ENCODE results near the gene IMMP2L.

Gene IMMP2L

GRCh38 chr7:111159426-111159825, 402.9 kb downstream of the IMMP2L start:
- peak; percentile 66 for DNase-seq (ENCODE audit: low read depth)

- DNase-seq (ENCODE audit: low read depth) = no peak
Observed at GRCh38 chr7:111150709-111151108, 411.6 kb downstream of the IMMP2L start.

GRCh38 chr7:111147708-111148533, 414.4 kb downstream of the IMMP2L start:
- no peak for DNase-seq (ENCODE audit: low read depth)

GRCh38 chr7:111146136-111146535, 416.2 kb downstream of the IMMP2L start:
- no peak for DNase-seq (ENCODE audit: low read depth)

GRCh38 chr7:111145472-111145871, 416.8 kb downstream of the IMMP2L start:
- no peak for DNase-seq (ENCODE audit: low read depth)

- DNase-seq (ENCODE audit: low read depth) = no peak
Observed at GRCh38 chr7:111140091-111140865, 422.0 kb downstream of the IMMP2L start.

GRCh38 chr7:111138586-111138985, 423.7 kb downstream of the IMMP2L start:
- DNase-seq (ENCODE audit: low read depth) = no peak

- DNase-seq (ENCODE audit: low read depth) = peak; percentile 81
Observed at GRCh38 chr7:111138193-111138569, 424.1 kb downstream of the IMMP2L start.

GRCh38 chr7:111137296-111138192, 424.7 kb downstream of the IMMP2L start:
- peak; percentile 54 for DNase-seq (ENCODE audit: low read depth)

GRCh38 chr7:111132833-111133232, 429.5 kb downstream of the IMMP2L start:
- peak; percentile 20 for DNase-seq (ENCODE audit: low read depth)

GRCh38 chr7:111129435-111129834, 432.9 kb downstream of the IMMP2L start:
- DNase-seq (ENCODE audit: low read depth) = no peak

GRCh38 chr7:111126987-111127386, 435.3 kb downstream of the IMMP2L start:
- DNase-seq (ENCODE audit: low read depth) = peak; percentile 54

GRCh38 chr7:111115966-111116365, 446.3 kb downstream of the IMMP2L start:
- no peak for DNase-seq (ENCODE audit: low read depth)

- DNase-seq (ENCODE audit: low read depth) = peak; percentile 70
Observed at GRCh38 chr7:111113263-111114017, 448.9 kb downstream of the IMMP2L start.

- no peak for DNase-seq (ENCODE audit: low read depth)
Observed at GRCh38 chr7:111112439-111112838, 449.9 kb downstream of the IMMP2L start.

- peak; percentile 63 for DNase-seq (ENCODE audit: low read depth)
Observed at GRCh38 chr7:111108496-111108895, 453.8 kb downstream of the IMMP2L start.

- no peak for DNase-seq (ENCODE audit: low read depth)
Observed at GRCh38 chr7:111108000-111108399, 454.3 kb downstream of the IMMP2L start.

GRCh38 chr7:111107579-111107978, 454.7 kb downstream of the IMMP2L start:
- DNase-seq (ENCODE audit: low read depth) = no peak

GRCh38 chr7:111105269-111105668, 457.0 kb downstream of the IMMP2L start:
- no peak for DNase-seq (ENCODE audit: low read depth)

- no peak for DNase-seq (ENCODE audit: low read depth)
Observed at GRCh38 chr7:111104710-111105109, 457.6 kb downstream of the IMMP2L start.

GRCh38 chr7:111103678-111104274, 458.5 kb downstream of the IMMP2L start:
- no peak for DNase-seq (ENCODE audit: low read depth)

All from ELR (cell line).